ENCODE measurements around the gene GRK7. TPM values are rescaled to one million over a fixed set of nuclear protein-coding genes. Genes with fewer than 3 reads are reported as not detected.
"Not testable (repeated sequence)": the region's sequence is repeated elsewhere in the genome, so short reads cannot be mapped to it uniquely, and the experiment has no call there.

GRK7 gene
- total RNA-seq, 1 donor from 2014 or later = not detected

- intact Hi-C loops (cut with micrococcal nuclease) = no loop called here
Measured at GRCh38 chr3:141753399-141753798, 9.8 kb upstream of the GRK7 start.

DNA sequence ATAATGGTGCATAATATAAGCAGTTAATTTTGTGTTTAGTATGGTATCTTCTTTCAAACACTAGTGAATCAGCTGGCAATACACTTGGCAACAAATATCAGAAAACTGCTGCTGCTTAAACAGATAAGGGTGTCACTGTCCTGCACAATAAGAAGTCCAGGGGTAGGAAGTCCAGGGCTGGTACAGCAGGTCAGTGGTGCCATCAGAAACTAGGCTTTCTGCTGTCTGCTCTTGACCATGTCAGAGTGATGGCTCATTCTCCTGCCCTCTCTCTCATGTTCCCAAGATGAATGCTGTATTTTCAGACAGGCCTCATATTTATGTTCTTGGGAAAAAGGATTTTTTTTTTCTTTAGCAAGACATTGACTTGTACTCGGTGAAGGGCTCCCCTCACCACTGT, 9.2 kb upstream of the GRK7 start:
- intact Hi-C loops (cut with micrococcal nuclease) = no loop called here

DNA sequence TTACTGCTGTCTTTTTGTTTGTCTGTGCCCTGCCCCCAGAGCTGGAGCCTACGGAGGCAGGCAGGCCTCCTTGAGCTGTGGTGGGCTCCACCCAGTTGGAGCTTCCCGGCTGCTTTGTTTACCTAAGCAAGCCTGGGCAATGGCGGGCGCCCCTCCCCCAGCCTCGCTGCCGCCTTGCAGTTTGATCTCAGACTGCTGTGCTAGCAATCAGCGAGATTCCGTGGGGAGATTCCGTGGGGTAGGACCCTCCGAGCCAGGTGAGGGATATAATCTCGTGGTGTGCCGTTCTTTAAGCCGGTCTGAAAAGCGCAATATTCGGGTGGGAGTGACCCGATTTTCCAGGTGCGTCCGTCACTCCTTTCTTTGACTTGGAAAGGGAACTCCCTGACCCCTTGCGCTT, 656 bp upstream of the GRK7 start:
- intact Hi-C loops (cut with micrococcal nuclease) = not testable (repeated sequence)

- intact Hi-C loops (cut with micrococcal nuclease) = no loop called here
Measured at GRCh38 chr3:141764045-141764444, 837 bp downstream of the GRK7 start.

DNA sequence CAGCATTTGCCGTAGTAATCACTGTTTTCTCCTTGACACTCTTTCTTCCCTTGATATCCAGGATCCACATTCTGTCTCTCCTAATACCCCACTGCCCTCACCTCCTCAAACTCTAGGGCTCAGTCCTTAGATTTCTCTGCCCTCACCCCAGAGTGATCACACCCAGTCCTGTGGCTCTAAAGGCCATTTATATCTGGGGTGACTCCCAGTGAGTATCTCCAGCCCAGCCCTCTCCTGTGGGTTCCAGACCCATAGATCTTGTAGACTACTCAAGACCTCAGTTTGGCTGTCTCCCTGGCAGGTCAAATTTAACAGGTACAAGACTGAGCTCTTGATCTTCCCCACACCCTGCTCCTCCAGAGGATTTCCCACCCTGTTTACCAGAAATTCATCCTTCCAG, 1.3 kb downstream of the GRK7 start:
- intact Hi-C loops (cut with micrococcal nuclease) = no loop called here

DNA sequence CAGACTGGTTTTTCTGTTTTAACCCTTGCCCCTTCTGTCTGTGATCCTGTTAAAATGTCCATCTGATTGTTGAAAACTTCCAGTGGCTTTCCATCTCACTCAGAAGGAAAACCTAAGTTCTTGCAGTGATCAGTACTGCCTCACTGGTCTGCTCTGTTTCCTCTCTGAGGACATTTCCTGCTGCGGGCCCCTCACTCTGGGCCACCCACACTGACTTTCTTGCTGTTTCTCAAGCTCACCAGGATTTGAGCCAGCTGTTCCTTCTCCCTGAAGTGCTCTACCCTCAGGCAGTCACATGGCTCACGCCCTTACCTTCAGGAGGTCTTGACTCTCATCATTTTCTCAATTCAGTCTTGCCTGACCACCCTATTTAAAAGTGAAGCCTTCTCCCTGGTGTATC, 1.8 kb downstream of the GRK7 start:
- intact Hi-C loops (cut with micrococcal nuclease) = no loop called here

- intact Hi-C loops (cut with micrococcal nuclease) = no loop called here
Measured at GRCh38 chr3:141767066-141767465, 3.9 kb downstream of the GRK7 start.

- intact Hi-C loops (cut with micrococcal nuclease) = no loop called here
Measured at GRCh38 chr3:141769221-141769894, 6.2 kb downstream of the GRK7 start.

- intact Hi-C loops (cut with micrococcal nuclease) = no loop called here
Measured at GRCh38 chr3:141773676-141774075, 10.5 kb downstream of the GRK7 start.

- intact Hi-C loops (cut with micrococcal nuclease) = no loop called here
Measured at GRCh38 chr3:141776376-141776775, 13.2 kb downstream of the GRK7 start.

- intact Hi-C loops (cut with micrococcal nuclease) = no loop called here
Measured at GRCh38 chr3:141776885-141777284, 13.7 kb downstream of the GRK7 start.

- intact Hi-C loops (cut with micrococcal nuclease) = no loop called here
Measured at GRCh38 chr3:141777957-141778813, 15.0 kb downstream of the GRK7 start.

- intact Hi-C loops (cut with micrococcal nuclease) = no loop called here
Measured at GRCh38 chr3:141779667-141780066, 16.5 kb downstream of the GRK7 start.

- intact Hi-C loops (cut with micrococcal nuclease) = no loop called here
Measured at GRCh38 chr3:141782386-141782932, 19.3 kb downstream of the GRK7 start.

DNA sequence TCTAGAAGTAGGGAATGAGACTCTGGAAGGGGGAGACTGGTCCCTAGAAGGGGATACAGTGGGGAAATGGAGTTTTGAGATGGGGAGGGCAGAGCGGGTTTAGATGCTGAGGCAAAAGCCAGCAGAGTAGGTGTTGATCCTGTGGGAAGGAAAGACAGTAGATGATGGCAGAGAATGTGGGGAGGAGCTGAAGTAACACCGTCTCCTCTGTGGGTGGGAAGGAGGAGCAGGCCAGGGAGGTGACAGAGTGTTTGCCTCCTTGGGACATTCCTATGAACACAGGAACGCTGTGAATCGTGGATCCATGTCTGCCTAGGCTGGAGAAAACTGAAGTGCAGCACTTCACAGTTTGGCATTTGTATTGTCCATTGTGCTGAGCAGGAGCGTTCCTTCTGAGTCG, 20.4 kb downstream of the GRK7 start:
- intact Hi-C loops (cut with micrococcal nuclease) = no loop called here

GRCh38 chr3:141784096-141784495, 20.9 kb downstream of the GRK7 start:
- intact Hi-C loops (cut with micrococcal nuclease) = no loop called here

DNA sequence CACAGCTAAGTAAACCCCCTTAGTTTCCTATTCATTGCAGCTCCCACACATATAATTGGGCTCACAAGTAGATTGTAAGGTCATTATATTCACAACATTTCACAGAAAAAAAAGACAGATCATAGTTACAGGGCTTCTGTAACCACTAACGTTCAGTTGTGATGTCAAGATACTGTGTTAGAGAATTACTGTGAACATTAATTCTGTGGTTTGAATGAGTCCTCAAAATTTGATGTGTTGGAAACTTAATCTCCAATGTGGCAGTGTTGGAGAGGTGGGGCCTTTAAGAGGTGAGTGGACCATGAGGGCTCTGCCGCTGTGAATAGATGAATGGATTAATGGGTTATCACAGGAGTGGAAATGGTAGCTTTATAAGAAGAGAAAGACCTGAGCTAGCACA, 21.3 kb downstream of the GRK7 start:
- intact Hi-C loops (cut with micrococcal nuclease) = no loop called here

DNA sequence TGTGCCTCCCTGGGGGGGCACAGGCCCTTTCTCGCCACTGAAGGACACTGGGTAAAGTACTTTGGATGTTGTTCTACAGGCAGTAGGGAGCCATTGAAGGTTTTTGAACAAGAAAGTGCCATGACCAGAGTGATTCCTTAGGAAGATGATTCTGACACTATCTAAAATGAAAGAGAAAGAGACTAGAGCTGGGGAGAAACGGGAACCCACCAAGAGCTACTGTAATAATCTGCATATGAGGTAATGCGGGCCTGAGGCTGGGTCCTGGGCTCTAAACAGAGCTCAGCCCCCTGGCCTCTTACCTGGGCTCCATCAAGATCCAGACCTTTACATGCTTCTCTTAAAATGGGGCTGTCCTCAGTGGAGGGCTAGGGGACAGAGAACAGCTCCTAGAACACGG, 24.9 kb downstream of the GRK7 start:
- intact Hi-C loops (cut with micrococcal nuclease) = no loop called here

DNA sequence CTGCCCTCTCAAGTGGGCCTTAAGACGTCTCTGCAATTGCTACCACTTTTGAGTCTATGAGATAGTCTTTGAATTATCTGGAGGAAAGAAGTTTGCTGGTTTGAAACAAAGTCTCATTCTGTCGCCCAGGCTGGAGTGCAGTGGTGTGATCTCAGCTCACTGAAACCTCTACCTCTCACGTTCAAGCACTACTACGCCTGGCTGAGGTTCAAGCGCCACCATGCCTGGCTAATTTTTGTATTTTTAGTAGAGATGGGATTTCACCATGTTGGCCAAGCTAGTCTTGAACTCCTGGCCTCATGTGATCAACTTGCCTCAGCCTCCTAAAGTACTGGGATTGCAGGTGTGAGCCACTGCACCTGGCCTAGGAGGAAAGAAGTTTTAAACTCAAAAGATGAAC, 25.5 kb downstream of the GRK7 start:
- intact Hi-C loops (cut with micrococcal nuclease) = not testable (repeated sequence)

GRCh38 chr3:141789281-141789680, 26.1 kb downstream of the GRK7 start:
- intact Hi-C loops (cut with micrococcal nuclease) = no loop called here

GRCh38 chr3:141790171-141790570, 27.0 kb downstream of the GRK7 start:
- intact Hi-C loops (cut with micrococcal nuclease) = no loop called here

GRCh38 chr3:141792495-141792894, 29.3 kb downstream of the GRK7 start:
- intact Hi-C loops (cut with micrococcal nuclease) = no loop called here

All from T-helper 1 cell treated with Interleukin-12 subunit alpha and Interleukin-12 subunit beta and Interleukin-4 antibody, amounts not matched to agents 30 ng/mL and 1 ng/mL, for 36 hours (primary cell).